GM19043 (cell line): ENCODE results near the gene IFIT2.

Experiments used
- ATAC-seq: cut with Tn5 transposase; IDR thresholded peaks from one replicate; pipeline ENCODE4 v1.9.1; 2021; ENCODE audit warnings: low read depth; ENCODE audit not compliant: unreplicated experiment

IFIT2 gene

GRCh38 chr10:89336241-89336640, 34.4 kb downstream of the IFIT2 start:
- ATAC-seq: no peak

GRCh38 chr10:89337484-89337883, 35.6 kb downstream of the IFIT2 start:
- ATAC-seq: no peak

- ATAC-seq: no peak
Measured at GRCh38 chr10:89338713-89339112, 36.9 kb downstream of the IFIT2 start.

- ATAC-seq: no peak
Measured at GRCh38 chr10:89339875-89340274, 38.0 kb downstream of the IFIT2 start.

GRCh38 chr10:89341649-89342048, 39.8 kb downstream of the IFIT2 start:
- no peak for ATAC-seq

GRCh38 chr10:89342206-89342958, 40.5 kb downstream of the IFIT2 start:
- no peak for ATAC-seq

- ATAC-seq: no peak
Measured at GRCh38 chr10:89343089-89343767, 41.4 kb downstream of the IFIT2 start.

- no peak for ATAC-seq
Measured at GRCh38 chr10:89344156-89344555, 42.3 kb downstream of the IFIT2 start.

GRCh38 chr10:89345367-89346000, 43.6 kb downstream of the IFIT2 start:
- ATAC-seq: no peak

- no peak for ATAC-seq
Measured at GRCh38 chr10:89346405-89347254, 44.8 kb downstream of the IFIT2 start.

- ATAC-seq: no peak
Measured at GRCh38 chr10:89347701-89348457, 46.0 kb downstream of the IFIT2 start.

- ATAC-seq: no peak
Measured at GRCh38 chr10:89348481-89348880, 46.6 kb downstream of the IFIT2 start.

GRCh38 chr10:89348975-89349374, 47.1 kb downstream of the IFIT2 start:
- no peak for ATAC-seq

- ATAC-seq: peak; percentile 30
Measured at GRCh38 chr10:89350631-89351315, 48.9 kb downstream of the IFIT2 start.

GRCh38 chr10:89351412-89351779, 49.5 kb downstream of the IFIT2 start:
- peak; percentile 77 for ATAC-seq

GRCh38 chr10:89351780-89352597, 50.1 kb downstream of the IFIT2 start:
- no peak for ATAC-seq

GRCh38 chr10:89352802-89353201, 51.0 kb downstream of the IFIT2 start:
- no peak for ATAC-seq

GRCh38 chr10:89355394-89355931, 53.6 kb downstream of the IFIT2 start:
- ATAC-seq: no peak
